Motor neuron (in vitro differentiated cells): ENCODE data around the gene FHDC1. TPM values are rescaled to one million over a fixed set of nuclear protein-coding genes. Genes with fewer than 3 reads are reported as not detected.

Source experiments
- ATAC-seq, 8 experiments: fragments of 200-7000 bp; cut with Tn5 transposase; replicated peaks in 6 of 8; 2 replicates each; pipeline ENCODE4 v1.8.0; 2021; ENCODE audit warnings: mild to moderate bottlenecking in 8 of 8, moderate library complexity in 8 of 8
- H3K27ac ChIP-seq, 2 donors: fragments of 250-450 bp; sonication (Bioruptor Pico); 2 replicates each; pipeline ENCODE4 v1.9.0; 2021; ENCODE audit warnings: antibody characterized with exemption in 2 of 2, mild to moderate bottlenecking in 2 of 2, moderate library complexity in 1 of 2
- H3K4me1 ChIP-seq, 2 donors: fragments of 250-450 bp; sonication (Bioruptor Pico); replicated peaks in 1 of 2; 2 replicates each; pipeline ENCODE4 v1.6.1; 2021; ENCODE audit warnings: antibody characterized with exemption in 2 of 2, mild to moderate bottlenecking in 2 of 2, moderate library complexity in 1 of 2
- H3K4me3 ChIP-seq, 5 donors: fragments of 250-450 bp; sonication (Bioruptor Pico); 2 replicates each; pipeline ENCODE4 v1.9.0; 2021; ENCODE audit warnings: antibody characterized with exemption in 5 of 5, mild to moderate bottlenecking in 5 of 5, moderate library complexity in 4 of 5
- WGBS, 10 experiments: fragments of 450-650 bp; shearing (Covaris generic); methylation state at CpG; one replicate each; pipeline ENCODE4 v1.0.0; 2022; 5-methylcytosine and 5-hydroxymethylcytosine counted together
- in situ Hi-C, 9 experiments: fragments of 400-800 bp; cut with MboI; loops; one replicate each; pipeline ENCODE4 v1.15.0; 2021; ENCODE audit warnings: low sequenced_read_pairs in 9 of 9, low pct_unique_long_range_greater_than_20kb in 2 of 9; ENCODE audit not compliant: unreplicated experiment in 9 of 9
- total RNA-seq, 8 experiments: library from RNA; unstranded; fragments of 300-600 nt; gene quantifications; 2 replicates each; pipeline versions ENCODE4 v1.2.3 to v1.2.4, GENCODE V29; 2022

The FHDC1 gene
- total RNA-seq, 8 experiments from 2014 or later: 1.9 to 14.6 (median 8.5) TPM

DNA sequence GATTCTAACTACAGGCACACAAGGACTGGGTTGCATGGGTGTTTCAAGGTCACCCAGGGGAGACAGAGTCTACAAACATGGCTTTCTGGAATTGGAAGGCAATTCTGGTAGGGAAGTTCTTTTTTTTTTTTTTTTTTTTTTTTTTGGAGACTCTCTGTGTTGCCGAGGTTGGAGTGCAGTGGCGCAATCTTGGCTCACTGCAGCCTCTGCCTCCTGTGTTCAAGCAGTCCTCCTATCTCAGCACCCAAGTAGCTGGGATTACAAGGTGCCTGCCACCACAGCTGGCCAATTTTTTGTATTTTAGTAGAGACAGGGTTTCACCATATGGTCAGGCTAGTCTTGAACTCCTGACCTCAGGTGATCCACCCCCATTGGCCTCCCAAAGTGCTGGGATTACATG, 16.3 kb upstream of the FHDC1 start:
- H3K4me1 ChIP-seq: no peaks in the 10 kb centered on the region
- no peak overlapping the region for H3K4me3 ChIP-seq
- no peak overlapping the region for H3K27ac ChIP-seq
- ATAC-seq: no peak
- 75 to 100% (median 100%) methylated on average over 2 of the region's 2 CpGs; no CpG with 5 or more reads in 5 of the 10 experiments for WGBS, 10 experiments
- in situ Hi-C loops: no loop called here

DNA sequence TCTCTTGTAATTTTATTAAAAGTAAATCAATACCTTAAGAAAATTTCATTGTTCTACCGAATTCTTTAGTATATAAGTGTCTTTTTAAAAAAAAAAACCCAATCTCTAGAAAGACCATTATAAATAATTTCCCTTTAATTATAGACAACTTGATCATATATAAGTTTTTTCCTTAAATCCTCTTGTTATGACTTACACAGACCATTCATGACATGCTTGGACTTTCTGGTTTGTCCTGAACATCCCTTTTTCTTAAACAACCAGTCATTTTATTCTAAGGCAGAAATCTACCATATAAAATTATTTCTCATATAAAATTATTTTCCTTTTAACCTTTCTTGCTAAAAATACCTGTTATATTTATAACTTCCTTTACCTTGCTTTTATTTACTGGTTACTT, 15.4 kb upstream of the FHDC1 start:
- in situ Hi-C loops: no loop called here

GRCh38 chr4:152921284-152921683, 14.8 kb upstream of the FHDC1 start:
- no peak overlapping the region for H3K27ac ChIP-seq
- in situ Hi-C loops: no loop called here
- H3K4me3 ChIP-seq: no peak overlapping the region
- H3K4me1 ChIP-seq: no peaks in the 10 kb centered on the region
- ATAC-seq: no peak

More for the DNA sequence above, 15.4 kb upstream of the FHDC1 start:
- WGBS, 10 experiments: 0 to 91% (median 22%) methylated on average over 1 of the region's 1 CpG
- Histone ChIP-seq H3K4me1 (no peaks in the 10 kb centered on the region), H3K27ac (no peak overlapping the region), H3K4me3 (no peak overlapping the region)
- ATAC-seq: no peak

GRCh38 chr4:152925851-152926250, 10.3 kb upstream of the FHDC1 start:
- WGBS, 10 experiments: 86 to 100% (median 100%) methylated on average over 1 of the region's 1 CpG; no CpG with 5 or more reads in 2 of the 10 experiments

DNA sequence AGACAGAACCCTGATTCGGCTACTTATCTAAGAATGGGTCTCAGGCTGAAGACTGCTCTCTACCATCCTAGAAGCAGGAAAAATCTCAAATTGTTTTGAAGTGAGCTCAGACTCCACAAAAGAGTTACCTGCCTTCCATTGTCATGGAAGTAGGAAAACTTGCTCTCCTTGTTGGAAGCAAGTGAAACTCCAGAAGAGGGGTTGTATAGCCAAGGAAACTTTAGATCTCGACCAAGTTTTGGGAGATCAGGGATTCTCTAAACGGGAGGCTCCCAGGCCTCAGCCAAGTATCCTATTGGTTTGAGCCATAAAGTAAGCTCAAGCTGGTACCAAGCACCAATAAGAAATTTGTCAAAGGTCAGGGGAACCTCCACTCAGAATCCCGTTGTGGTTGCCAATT, 9.2 kb upstream of the FHDC1 start:
- peaks cover 17 to 26% of the 10 kb centered on the region in 2 donors for H3K4me1 ChIP-seq
- in situ Hi-C loops: no loop called here
- H3K4me3 ChIP-seq: no peak overlapping the region
- ATAC-seq: no peak
- WGBS, 10 experiments: 0 to 100% (median 94%) methylated on average over 1 to 4 of the region's 4 CpGs; no CpG with 5 or more reads in 2 of the 10 experiments
- H3K27ac ChIP-seq: no peak overlapping the region

More at GRCh38 chr4:152925851-152926250, 10.3 kb upstream of the FHDC1 start:
- H3K4me1 ChIP-seq: peaks cover 17 to 25% of the 10 kb centered on the region in 2 donors
- H3K27ac ChIP-seq: no peak overlapping the region
- ATAC-seq: no peak
- no peak overlapping the region for H3K4me3 ChIP-seq
- in situ Hi-C loops: no loop called here

- in situ Hi-C loops: no loop called here
- peaks cover 17 to 26% of the 10 kb centered on the region in 2 donors for H3K4me1 ChIP-seq
These were observed 8.4 kb upstream of the FHDC1 start for GRCh38 chr4:152927737-152928136.

GRCh38 chr4:152928286-152928685, 7.8 kb upstream of the FHDC1 start:
- in situ Hi-C loops: no loop called here
- WGBS, 10 experiments: 91 to 100% (median 95%) methylated on average over 3 to 4 of the region's 4 CpGs; no CpG with 5 or more reads in 4 of the 10 experiments
- Histone ChIP-seq H3K4me1 (peaks cover 17 to 26% of the 10 kb centered on the region in 2 donors), H3K4me3 (no peak overlapping the region), H3K27ac (no peak overlapping the region)
- ATAC-seq: no peak

More at GRCh38 chr4:152927737-152928136, 8.4 kb upstream of the FHDC1 start:
- no peak for ATAC-seq
- Histone ChIP-seq H3K4me3 (no peak overlapping the region), H3K27ac (no peak overlapping the region)
- 67 to 100% (median 93%) methylated on average over 1 to 3 of the region's 3 CpGs; no CpG with 5 or more reads in 2 of the 10 experiments for WGBS, 10 experiments

- ATAC-seq: peak in 4 of 8 experiments; percentile 30 to 48 (median 35)
- 0 to 17% (median 0%) methylated on average over 1 of the region's 1 CpG; no CpG with 5 or more reads in 4 of the 10 experiments for WGBS, 10 experiments
- Histone ChIP-seq H3K27ac (no peak overlapping the region), H3K4me3 (no peak overlapping the region), H3K4me1 (peaks cover 17 to 26% of the 10 kb centered on the region in 2 donors)
- in situ Hi-C loops: no loop called here
These were observed 6.2 kb upstream of the FHDC1 start for GRCh38 chr4:152929888-152930287.

GRCh38 chr4:152935143-152935542, 980 bp upstream of the FHDC1 start:
- no peak for ATAC-seq
- in situ Hi-C loops: no loop called here
- H3K27ac ChIP-seq: no peak overlapping the region
- WGBS, 10 experiments: 12 to 87% (median 30%) methylated on average over 1 to 15 of the region's 16 CpGs
- H3K4me1 ChIP-seq: peaks cover 0 to 32% of the 10 kb centered on the region in 2 donors
- peak overlapping the region; percentile 57 to 80 (median 74) for H3K4me3 ChIP-seq

DNA sequence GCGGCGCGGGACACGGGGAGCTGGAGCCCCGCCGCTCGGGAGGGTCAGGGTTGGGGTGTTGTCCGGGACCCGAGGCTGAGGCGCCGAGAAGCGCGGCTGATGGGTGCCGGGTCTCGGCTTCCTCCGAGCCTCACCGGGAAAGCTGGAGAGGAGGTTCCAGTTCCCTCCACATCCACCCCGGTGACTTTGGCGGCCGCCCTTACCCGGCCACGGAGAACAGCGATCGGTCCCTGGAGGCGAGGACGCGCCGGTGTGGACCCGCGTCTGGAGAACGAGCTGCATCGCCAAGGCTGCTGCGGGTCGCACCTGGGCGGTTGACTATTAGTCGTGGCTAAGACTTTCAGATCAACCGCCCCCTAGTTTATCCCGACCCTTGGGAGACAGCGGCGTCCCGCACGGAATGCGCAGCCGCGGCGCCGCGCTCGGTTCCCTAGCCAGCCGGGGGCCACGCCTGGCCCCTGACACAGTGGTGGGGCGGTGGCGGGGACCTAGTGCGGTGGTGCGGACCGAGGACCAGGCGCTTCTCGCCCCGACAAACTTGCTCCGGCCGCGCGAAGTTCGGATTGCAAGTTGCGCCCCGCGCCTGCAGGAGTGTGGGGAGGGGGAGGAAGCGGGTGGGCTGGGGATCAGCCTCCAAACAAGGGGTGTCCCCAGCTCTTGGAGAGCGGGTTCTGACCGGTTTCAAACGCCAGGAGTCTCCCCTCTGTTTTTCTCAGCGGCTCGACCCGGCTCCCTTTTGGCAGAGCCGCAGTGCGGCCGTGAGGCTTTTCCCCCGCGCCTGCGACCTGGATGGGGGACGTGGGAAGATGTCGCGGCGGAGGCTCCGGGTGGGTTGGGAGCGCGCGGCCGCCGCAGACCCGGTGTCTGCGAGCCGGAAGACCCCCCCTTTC, 568 bp downstream of the FHDC1 start:
- Histone ChIP-seq H3K27ac (peak overlapping the region; percentile 28 to 71), H3K4me1 (peaks cover 0 to 29% of the 10 kb centered on the region in 2 donors), H3K4me3 (peak overlapping the region; percentile 57 to 80 (median 74))
- 0% methylated on average over 3 of the region's 93 CpGs; no CpG with 5 or more reads in 9 of the 10 experiments for WGBS, 10 experiments
- in situ Hi-C loops: no loop called here
- peak; percentile 31 to 57 (median 50) for ATAC-seq

DNA sequence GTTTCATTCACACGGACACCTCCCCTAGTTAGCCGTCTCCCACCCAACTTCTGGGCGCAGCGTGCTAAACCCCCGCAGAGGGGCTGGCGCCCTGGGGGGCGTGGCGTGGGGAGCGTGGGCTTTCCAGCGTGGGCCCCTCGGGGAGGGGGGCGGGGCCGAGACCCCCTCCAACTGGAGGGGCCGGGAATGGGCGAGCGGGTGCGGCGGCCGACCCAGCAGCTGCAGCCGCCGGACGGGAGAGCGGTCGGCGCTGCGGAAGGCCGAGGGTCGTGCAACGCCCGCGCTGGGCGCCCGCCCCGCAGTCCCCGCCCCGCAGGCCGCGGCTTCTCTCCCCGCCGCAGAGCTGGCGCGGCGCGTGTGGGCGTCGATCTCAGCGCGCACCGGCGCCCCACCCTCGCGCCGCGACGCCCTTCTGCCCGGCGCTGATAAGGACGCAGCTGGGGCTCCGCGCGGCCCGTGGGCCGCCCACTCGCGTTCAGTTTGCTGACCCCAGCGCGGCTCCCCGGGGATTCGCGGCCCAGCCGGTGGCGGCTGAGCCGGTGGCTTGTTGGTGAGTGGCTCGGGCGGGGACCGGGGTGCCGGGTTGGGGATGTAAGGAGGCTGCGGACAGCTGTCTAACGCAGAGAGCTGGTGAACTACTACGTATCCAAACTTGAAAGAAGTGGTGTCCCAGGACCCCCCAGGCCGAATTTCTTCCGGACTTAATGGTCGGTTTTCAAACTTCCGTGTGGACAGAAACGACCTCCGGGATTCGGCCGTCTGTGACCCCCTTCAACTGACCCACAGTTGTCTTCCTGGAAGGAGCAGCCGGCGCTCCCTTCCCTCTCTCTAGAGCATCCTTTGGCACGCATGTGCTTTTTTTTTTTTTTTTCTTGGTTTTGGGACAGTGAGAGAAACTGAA, 1.5 kb downstream of the FHDC1 start:
- WGBS, 10 experiments: 0 to 8% (median 0%) methylated on average over 2 to 11 of the region's 91 CpGs; no CpG with 5 or more reads in 3 of the 10 experiments
- Histone ChIP-seq H3K4me1 (peaks cover 0 to 29% of the 10 kb centered on the region in 2 donors), H3K4me3 (peak overlapping the region; percentile 57 to 80 (median 74)), H3K27ac (peak overlapping the region; percentile 13 to 17)
- peak; percentile 56 to 67 (median 62) for ATAC-seq
- in situ Hi-C loops: no loop called here

- in situ Hi-C loops: no loop called here
- 0 to 100% (median 13%) methylated on average over 1 to 15 of the region's 17 CpGs for WGBS, 10 experiments
These were observed 2.3 kb downstream of the FHDC1 start for GRCh38 chr4:152938237-152938947.

More at GRCh38 chr4:152938237-152938947, 2.3 kb downstream of the FHDC1 start:
- Histone ChIP-seq H3K4me3 (peak overlapping the region; percentile 57 to 80 (median 74)), H3K27ac (no peak overlapping the region), H3K4me1 (peaks cover 0 to 29% of the 10 kb centered on the region in 2 donors)
- peak in 4 of 8 experiments; percentile 1 to 6 (median 3) for ATAC-seq
